GM23248 (cell line): Measurements from ENCODE around the gene MXD3. TPM values are rescaled to one million over a fixed set of nuclear protein-coding genes. Genes with fewer than 3 reads are reported as not detected.

Source experiments
- DNase-seq: peaks from one replicate; pipeline ENCODE4 v3.0.0-alpha.2; 2015
- H2AFZ ChIP-seq: fragments of 200-600 bp; sonication (generic); 2 replicates; pipeline ENCODE4 v1.6.1; 2016; ENCODE audit warnings: antibody characterized with exemption
- H3F3A ChIP-seq: fragments of 200-600 bp; sonication (generic); 2 replicates; pipeline ENCODE4 v1.6.1; 2016; ENCODE audit warnings: mild to moderate bottlenecking, antibody characterized with exemption, mixed run types; ENCODE audit not compliant: insufficient read depth
- H3K27ac ChIP-seq: fragments of 200-600 bp; sonication (generic); 2 replicates; pipeline ENCODE4 v1.5.1; 2016; ENCODE audit warnings: mild to moderate bottlenecking
- H3K27me3 ChIP-seq: fragments of 200-600 bp; sonication (generic); replicated peaks from 2 replicates; pipeline ENCODE4 v1.6.1; 2016; ENCODE audit warnings: mild to moderate bottlenecking; ENCODE audit not compliant: insufficient read depth
- H3K36me3 ChIP-seq: fragments of 200-600 bp; sonication (generic); 2 replicates; pipeline ENCODE4 v1.6.1; 2016; ENCODE audit warnings: low read depth, mild to moderate bottlenecking
- H3K4me1 ChIP-seq: fragments of 200-600 bp; sonication (generic); 2 replicates; pipeline ENCODE4 v1.6.1; 2016; ENCODE audit warnings: mild to moderate bottlenecking; ENCODE audit not compliant: insufficient read depth
- H3K4me2 ChIP-seq: fragments of 200-600 bp; sonication (generic); one replicate; pipeline ENCODE4 v1.6.1; 2016; ENCODE audit warnings: mild to moderate bottlenecking; ENCODE audit not compliant: unreplicated experiment
- H3K4me3 ChIP-seq: fragments of 200-600 bp; sonication (generic); 2 replicates; pipeline ENCODE4 v1.5.1; 2016; ENCODE audit warnings: mild to moderate bottlenecking
- H3K79me2 ChIP-seq: fragments of 200-600 bp; sonication (generic); 2 replicates; pipeline ENCODE4 v1.6.1; 2016; ENCODE audit warnings: mild to moderate bottlenecking; ENCODE audit not compliant: insufficient read depth
- H3K9ac ChIP-seq: fragments of 200-600 bp; sonication (generic); 2 replicates; pipeline ENCODE4 v1.6.1; 2016; ENCODE audit warnings: mild to moderate bottlenecking
- H3K9me2 ChIP-seq: fragments of 200-600 bp; sonication (generic); 2 replicates; pipeline ENCODE4 v1.6.1; 2016; ENCODE audit warnings: mixed run types, mild to moderate bottlenecking, moderate library complexity; ENCODE audit not compliant: insufficient read depth
- H3K9me3 ChIP-seq: fragments of 200-600 bp; sonication (generic); one replicate; pipeline ENCODE4 v1.6.1; 2017; ENCODE audit warnings: low read depth
- H4K20me1 ChIP-seq: fragments of 200-600 bp; sonication (generic); 2 replicates; pipeline ENCODE4 v1.6.0; 2016; ENCODE audit not compliant: insufficient read depth
- EZH2 ChIP-seq: fragments of 200-600 bp; sonication (generic); IDR thresholded peaks from 2 replicates; pipeline ENCODE4 v1.6.1; 2018; ENCODE audit warnings: antibody characterized with exemption, mild to moderate bottlenecking; ENCODE audit not compliant: insufficient read depth, poor library complexity, severe bottlenecking
- EZH2phosphoT487 ChIP-seq: fragments of 200-600 bp; sonication (generic); IDR thresholded peaks from 2 replicates; pipeline ENCODE4 v1.6.1; 2018; ENCODE audit warnings: antibody characterized with exemption, moderate library complexity, mild to moderate bottlenecking, low read depth; ENCODE audit not compliant: insufficient read depth
- WGBS, 2 experiments: methylation state at CpG; one replicate each; pipeline ENCODE4 v1.1.6; 2015 to 2017; ENCODE audit warnings: low lambda C conversion rate in 2 of 2, low coverage in 1 of 2; ENCODE audit errors: missing lambda C conversion rate in 2 of 2; 5-methylcytosine and 5-hydroxymethylcytosine counted together
- in situ Hi-C: fragments of 300-500 bp; cut with MboI; formaldehyde crosslinking; loops from 2 replicates; pipeline ENCODE4 v1.15.0; 2020
- polyA plus RNA-seq: library from polyadenylated mRNA; unstranded; fragments of >200 nt; fragmentation: Nextera tagmentation; extraction: Ambion mirVana; gene quantifications from 2 replicates; pipeline ENCODE4 v1.2.1, GENCODE V29; 2016
- total RNA-seq: library from RNA; depleted of rRNA; stranded (reverse); fragments of >200 nt; shearing (Covaris generic); gene quantifications from 2 replicates; pipeline ENCODE4 v1.2.3, GENCODE V29; 2014

The MXD3 gene
- total and polyA plus RNA-seq, 2 experiments from 2014 or later: 6.5 to 7.8 TPM

GRCh38 chr5:177328545-177329231, 17.0 kb upstream of the MXD3 start:
- no peak overlapping the region for H2AFZ ChIP-seq
- H3K9me2 ChIP-seq: no peaks in the 10 kb centered on the region
- no peak for TF ChIP-seq EZH2phosphoT487
- TF ChIP-seq EZH2: no peak
- H3K4me3 ChIP-seq: no peak overlapping the region
- no peaks in the 10 kb centered on the region for H4K20me1 ChIP-seq
- WGBS, 2 experiments: 90 to 92% methylated on average over 19 of the region's 19 CpGs
- no peaks in the 10 kb centered on the region for H3K79me2 ChIP-seq
- H3K36me3 ChIP-seq: no peaks in the 10 kb centered on the region; the same call in 1 of the 2 replicates
- no peak overlapping the region for H3K27ac ChIP-seq
- H3K27me3 ChIP-seq: no peaks in the 10 kb centered on the region
- H3K9me3 ChIP-seq: no peaks in the 10 kb centered on the region
- no peak overlapping the region for H3K9ac ChIP-seq
- in situ Hi-C loops: no loop called here
- peaks cover 17% of the 10 kb centered on the region; the same call in 1 of the 2 replicates for H3F3A ChIP-seq
- no peak overlapping the region for H3K4me2 ChIP-seq
- H3K4me1 ChIP-seq: peaks cover 21% of the 10 kb centered on the region
- DNase-seq: no peak

GRCh38 chr5:177327539-177328522, 16.1 kb upstream of the MXD3 start:
- peak overlapping the region; percentile 90 for H3K27ac ChIP-seq
- WGBS, 2 experiments: 58 to 59% methylated on average over 28 of the region's 28 CpGs

GRCh38 chr5:177325868-177326381, 14.2 kb upstream of the MXD3 start:
- Histone ChIP-seq H3K9ac (0 out of 2 replicates have a peak overlapping the region, but pooled peaks have one; percentile 2), H3K4me2 (peak overlapping the region; percentile 11), H3K79me2 (no peaks in the 10 kb centered on the region; the same call in 1 of the 2 replicates), H2AFZ (no peak overlapping the region), H3K4me1 (peaks cover 21% of the 10 kb centered on the region), H3K4me3 (no peak overlapping the region), H4K20me1 (no peaks in the 10 kb centered on the region), H3K27ac (0 out of 2 replicates have a peak overlapping the region, but pooled peaks have one; percentile 1), H3K36me3 (no peaks in the 10 kb centered on the region; the same call in 1 of the 2 replicates), H3F3A (peaks cover 17% of the 10 kb centered on the region; the same call in 1 of the 2 replicates), H3K27me3 (no peaks in the 10 kb centered on the region), H3K9me2 (no peaks in the 10 kb centered on the region), H3K9me3 (no peaks in the 10 kb centered on the region)
- peak; percentile 23 for DNase-seq
- no peak for TF ChIP-seq EZH2phosphoT487
- no peak for TF ChIP-seq EZH2
- in situ Hi-C loops: no loop called here
- 4 to 5% methylated on average over 1 of the region's 1 CpG for WGBS, 2 experiments

More at GRCh38 chr5:177327539-177328522, 16.1 kb upstream of the MXD3 start:
- H3K9me2 ChIP-seq: no peaks in the 10 kb centered on the region
- H2AFZ ChIP-seq: peak overlapping the region; percentile 86
- DNase-seq: peak; percentile 81
- H4K20me1 ChIP-seq: no peaks in the 10 kb centered on the region
- peak overlapping the region; percentile 66 for H3K9ac ChIP-seq
- TF ChIP-seq EZH2 (no peak), EZH2phosphoT487 (no peak)
- peak overlapping the region; percentile 32 for H3K4me3 ChIP-seq
- no peaks in the 10 kb centered on the region for H3K9me3 ChIP-seq
- H3K36me3 ChIP-seq: no peaks in the 10 kb centered on the region; the same call in 1 of the 2 replicates
- in situ Hi-C loops: no loop called here
- H3K4me1 ChIP-seq: peaks cover 21% of the 10 kb centered on the region
- H3K4me2 ChIP-seq: peak overlapping the region; percentile 56
- H3K27me3 ChIP-seq: no peaks in the 10 kb centered on the region
- no peaks in the 10 kb centered on the region; the same call in 1 of the 2 replicates for H3K79me2 ChIP-seq
- H3F3A ChIP-seq: peaks cover 17% of the 10 kb centered on the region; the same call in 1 of the 2 replicates

GRCh38 chr5:177320879-177321278, 9.2 kb upstream of the MXD3 start:
- no peak for DNase-seq
- no peaks in the 10 kb centered on the region; the same call in 1 of the 2 replicates for H3K79me2 ChIP-seq
- no peaks in the 10 kb centered on the region for H3K9me2 ChIP-seq
- in situ Hi-C loops: no loop called here
- H3K9ac ChIP-seq: no peak overlapping the region
- H3K27ac ChIP-seq: no peak overlapping the region
- H4K20me1 ChIP-seq: no peaks in the 10 kb centered on the region
- no peak overlapping the region for H3K4me2 ChIP-seq
- H3K4me1 ChIP-seq: peaks cover 2% of the 10 kb centered on the region
- H3K36me3 ChIP-seq: no peaks in the 10 kb centered on the region
- H2AFZ ChIP-seq: no peak overlapping the region
- no peaks in the 10 kb centered on the region for H3K9me3 ChIP-seq
- H3K27me3 ChIP-seq: no peaks in the 10 kb centered on the region
- no peak overlapping the region for H3K4me3 ChIP-seq
- TF ChIP-seq EZH2: no peak
- TF ChIP-seq EZH2phosphoT487: no peak
- 97 to 98% methylated on average over 7 of the region's 7 CpGs for WGBS, 2 experiments
- no peaks in the 10 kb centered on the region; the same call in 1 of the 2 replicates for H3F3A ChIP-seq
